UCSD-AML1 (cell line): Measurements from ENCODE around the gene SRPRA.
"Not testable (repeated sequence)": the region's sequence is repeated elsewhere in the genome, so short reads cannot be mapped to it uniquely, and the experiment has no call there.

Source experiments
- DNase-seq: peaks from one replicate; lab custom pipeline; 2025; ENCODE audit not compliant: unreplicated experiment; lab: John Stamatoyannopoulos, UW

SRPRA gene

GRCh38 chr11:126268708-126269579 lies at the start of gene SRPRA, which contains the start of gene FOXRED1:
SRPRA (minus strand) TSS chr11:126268895; CDS start chr11:126268804, 91 bp downstream.
FOXRED1 (plus strand) TSS chr11:126269154; CDS start chr11:126269207, 53 bp downstream.
- DNase-seq = peak; percentile 100

GRCh38 chr11:126317756-126318573 lies 49.3 kb upstream of the SRPRA start:
- DNase-seq = peak; percentile 58

GRCh38 chr11:126317432-126317755 lies 48.7 kb upstream of the SRPRA start:
- DNase-seq = no peak

GRCh38 chr11:126313826-126314225 lies 45.1 kb upstream of the SRPRA start:
- DNase-seq = no peak

- no peak for DNase-seq
Measured at GRCh38 chr11:126312961-126313360, 44.3 kb upstream of the SRPRA start.

GRCh38 chr11:126311401-126312291 lies 43.0 kb upstream of the SRPRA start:
- no peak for DNase-seq

- no peak for DNase-seq
Measured at GRCh38 chr11:126310992-126311310, 42.3 kb upstream of the SRPRA start.

GRCh38 chr11:126310200-126310991 lies 41.7 kb upstream of the SRPRA start:
- DNase-seq = peak; percentile 77

GRCh38 chr11:126308771-126309170 lies 40.1 kb upstream of the SRPRA start:
- DNase-seq = not testable (repeated sequence)

- DNase-seq = no peak
Measured at GRCh38 chr11:126308271-126308671, 39.6 kb upstream of the SRPRA start.

- peak; percentile 32 for DNase-seq
Measured at GRCh38 chr11:126307706-126308105, 39.0 kb upstream of the SRPRA start.

- no peak for DNase-seq
Measured at GRCh38 chr11:126305699-126306098, 37.0 kb upstream of the SRPRA start.

GRCh38 chr11:126304457-126305075 lies 35.9 kb upstream of the SRPRA start:
- DNase-seq = no peak

- DNase-seq = peak; percentile 92
Measured at GRCh38 chr11:126303623-126304456, 35.1 kb upstream of the SRPRA start, which contains the start of gene DCPS. DCPS (plus strand) TSS chr11:126304060; CDS start chr11:126304081, 21 bp downstream.

GRCh38 chr11:126297004-126297403 lies 28.3 kb upstream of the SRPRA start:
- DNase-seq = no peak

GRCh38 chr11:126293726-126294125 lies 25.0 kb upstream of the SRPRA start:
- no peak for DNase-seq

GRCh38 chr11:126290887-126291286 lies 22.2 kb upstream of the SRPRA start:
- no peak for DNase-seq

- DNase-seq = no peak
Measured at GRCh38 chr11:126288237-126288636, 19.5 kb upstream of the SRPRA start.

GRCh38 chr11:126284829-126285228 lies 16.1 kb upstream of the SRPRA start:
- DNase-seq = no peak
